ENCODE results near the gene PMFBP1. TPM values are rescaled to one million over a fixed set of nuclear protein-coding genes. Genes with fewer than 3 reads are reported as not detected.

The PMFBP1 gene
- total and polyA plus RNA-seq, 2 donors (not counting 1 experiment from before 2014, with no cell fraction given) = 1.2 to 9.5 TPM

DNA sequence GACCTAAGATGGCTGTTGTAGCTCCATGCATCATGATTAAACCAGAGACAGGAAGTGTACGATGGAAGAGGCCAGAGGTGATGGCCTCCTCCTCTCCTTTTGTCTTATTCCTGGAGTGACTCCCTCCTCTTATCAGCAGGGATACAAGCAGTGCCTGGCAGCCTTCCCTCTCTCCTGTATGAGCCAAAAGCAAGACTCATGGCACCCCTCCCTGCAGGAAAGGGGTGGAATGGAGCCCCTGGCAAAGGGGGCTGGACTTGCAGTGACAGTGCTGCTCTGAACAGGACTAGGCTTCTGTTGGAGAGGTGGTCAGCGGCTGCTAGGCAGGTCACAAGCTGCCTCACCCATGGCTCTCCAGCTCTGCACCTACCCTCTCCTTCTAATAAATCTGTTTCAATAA lies 87.0 kb downstream of the PMFBP1 start:
- WGBS (ENCODE audit: insufficient coverage) = 100% methylated on average over 2 of the region's 2 CpGs
- Mint-ChIP-seq H3K4me3 (no peak overlapping the region), H3K9me3 (ENCODE audit: insufficient read depth) (peaks cover 3% of the 10 kb centered on the region), H3K27me3 (no peaks in the 10 kb centered on the region), H3K4me1 (no peaks in the 10 kb centered on the region), H3K27ac (no peak overlapping the region)
- H3K36me3 ChIP-seq (replicated peaks in 1 of 2; ENCODE audit: control extremely low read depth in 1 of 2, control insufficient read depth in 1 of 2, extremely low read depth in 1 of 2, insufficient read depth in 2 of 2, low read length in 1 of 2) = peaks cover 16 to 48% of the 10 kb centered on the region in 2 experiments
- TF ChIP-seq, protein P1, sequence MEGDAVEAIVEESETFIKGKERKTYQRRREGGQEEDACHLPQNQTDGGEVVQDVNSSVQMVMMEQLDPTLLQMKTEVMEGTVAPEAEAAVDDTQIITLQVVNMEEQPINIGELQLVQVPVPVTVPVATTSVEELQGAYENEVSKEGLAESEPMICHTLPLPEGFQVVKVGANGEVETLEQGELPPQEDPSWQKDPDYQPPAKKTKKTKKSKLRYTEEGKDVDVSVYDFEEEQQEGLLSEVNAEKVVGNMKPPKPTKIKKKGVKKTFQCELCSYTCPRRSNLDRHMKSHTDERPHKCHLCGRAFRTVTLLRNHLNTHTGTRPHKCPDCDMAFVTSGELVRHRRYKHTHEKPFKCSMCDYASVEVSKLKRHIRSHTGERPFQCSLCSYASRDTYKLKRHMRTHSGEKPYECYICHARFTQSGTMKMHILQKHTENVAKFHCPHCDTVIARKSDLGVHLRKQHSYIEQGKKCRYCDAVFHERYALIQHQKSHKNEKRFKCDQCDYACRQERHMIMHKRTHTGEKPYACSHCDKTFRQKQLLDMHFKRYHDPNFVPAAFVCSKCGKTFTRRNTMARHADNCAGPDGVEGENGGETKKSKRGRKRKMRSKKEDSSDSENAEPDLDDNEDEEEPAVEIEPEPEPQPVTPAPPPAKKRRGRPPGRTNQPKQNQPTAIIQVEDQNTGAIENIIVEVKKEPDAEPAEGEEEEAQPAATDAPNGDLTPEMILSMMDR (IDR thresholded peaks at IDR 0.05) = no peak
- TF ChIP-seq EZH2 (IDR thresholded peaks at IDR 0.05; ENCODE audit: borderline replicate concordance, insufficient read depth, low read depth, low read length, poor library complexity, severe bottlenecking) = no peak
- H3K4me1 ChIP-seq (ENCODE audit: control insufficient read depth in 2 of 2, insufficient read depth in 2 of 2, low read length in 2 of 2) = no peaks in the 10 kb centered on the region
- intact Hi-C loops (cut with micrococcal nuclease) = no loop called here
- CTCF ChIA-PET = no interaction called here
- DNase-seq (no peak), ATAC-seq (ENCODE audit: low read depth) (no peak)
- H2AFZ ChIP-seq (ENCODE audit: insufficient read depth, low read depth, low read length, poor library complexity, severe bottlenecking) = no peak overlapping the region
- no peak overlapping the region for H3K4me3 ChIP-seq (ENCODE audit: control extremely low read depth in 1 of 5, extremely low read depth in 1 of 5, insufficient read depth in 1 of 5, low read depth in 2 of 5, low read length in 4 of 5)
- H3K9me3 ChIP-seq (ENCODE audit: control extremely low read depth in 1 of 3, control insufficient read depth in 2 of 3, insufficient read depth in 1 of 3, low read length in 2 of 3) = peaks cover 4 to 10% (median 9%) of the 10 kb centered on the region in 3 donors
- POLR2A ChIA-PET = no interaction called here
- no peaks in the 10 kb centered on the region for H3K79me2 ChIP-seq (ENCODE audit: control insufficient read depth, insufficient read depth, low read length)
- no peak overlapping the region for H3K4me2 ChIP-seq (replicated peaks; ENCODE audit: low read depth, low read length, poor library complexity, severe bottlenecking)
- no peaks in the 10 kb centered on the region for H4K20me1 ChIP-seq (ENCODE audit: control insufficient read depth, insufficient read depth, low read length, poor library complexity, severe bottlenecking)
- H3K9ac ChIP-seq (ENCODE audit: low read length) = no peak overlapping the region
- H3K27ac ChIP-seq (ENCODE audit: low read length in 2 of 2) = no peak overlapping the region
- no peaks in the 10 kb centered on the region for H3K27me3 ChIP-seq (replicated peaks in 1 of 4; ENCODE audit: control extremely low read depth in 1 of 4, control insufficient read depth in 3 of 4, insufficient read depth in 4 of 4, low read length in 3 of 4)

DNA sequence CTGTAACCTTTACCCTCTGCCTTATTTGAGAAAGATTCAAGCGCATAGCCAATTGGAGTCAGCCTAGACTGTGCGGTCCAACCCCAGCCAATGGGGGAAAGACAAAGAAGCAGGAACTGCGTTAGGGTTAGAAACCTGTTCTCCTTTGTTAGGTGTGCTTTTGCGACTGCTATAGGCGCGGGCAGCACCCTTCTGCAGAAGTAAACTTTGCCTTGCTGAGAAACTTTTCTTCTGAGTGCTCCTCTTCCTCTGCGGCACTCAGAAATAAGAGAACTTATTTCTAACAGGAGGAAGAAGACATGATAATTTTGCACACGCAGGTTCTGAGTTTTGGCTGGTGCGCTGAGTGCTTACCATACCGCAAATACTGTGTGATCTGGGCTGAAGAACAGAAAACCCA lies 87.5 kb downstream of the PMFBP1 start:
- 100% methylated on average over 3 of the region's 10 CpGs for whole genome bisulfite sequencing (ENCODE audit: insufficient coverage)
- H3K4me2 ChIP-seq (replicated peaks; ENCODE audit: low read depth, low read length, poor library complexity, severe bottlenecking) = no peak overlapping the region
- no peak overlapping the region for H3K27ac Mint-ChIP-seq
- DNase-seq = no peak
- H3K27ac ChIP-seq (ENCODE audit: low read length in 2 of 2) = no peak overlapping the region
- H4K20me1 ChIP-seq (ENCODE audit: control insufficient read depth, insufficient read depth, low read length, poor library complexity, severe bottlenecking) = no peaks in the 10 kb centered on the region
- POLR2A ChIA-PET = no interaction called here
- no peak overlapping the region for H2AFZ ChIP-seq (ENCODE audit: insufficient read depth, low read depth, low read length, poor library complexity, severe bottlenecking)
- no peak overlapping the region for H3K9ac ChIP-seq (ENCODE audit: low read length)
- H3K4me1 ChIP-seq (ENCODE audit: control insufficient read depth in 2 of 2, insufficient read depth in 2 of 2, low read length in 2 of 2) = no peaks in the 10 kb centered on the region
- CTCF ChIA-PET = no interaction called here
- no peaks in the 10 kb centered on the region for H3K4me1 Mint-ChIP-seq
- H3K4me3 Mint-ChIP-seq = no peak overlapping the region
- H3K27me3 Mint-ChIP-seq = no peaks in the 10 kb centered on the region
- peaks cover 4 to 10% (median 9%) of the 10 kb centered on the region in 3 donors for H3K9me3 ChIP-seq (ENCODE audit: control extremely low read depth in 1 of 3, control insufficient read depth in 2 of 3, insufficient read depth in 1 of 3, low read length in 2 of 3)
- no peaks in the 10 kb centered on the region for H3K27me3 ChIP-seq (replicated peaks in 1 of 4; ENCODE audit: control extremely low read depth in 1 of 4, control insufficient read depth in 3 of 4, insufficient read depth in 4 of 4, low read length in 3 of 4)
- peaks cover 16 to 42% of the 10 kb centered on the region in 2 experiments for H3K36me3 ChIP-seq (replicated peaks in 1 of 2; ENCODE audit: control extremely low read depth in 1 of 2, control insufficient read depth in 1 of 2, extremely low read depth in 1 of 2, insufficient read depth in 2 of 2, low read length in 1 of 2)
- no peak for ATAC-seq (ENCODE audit: low read depth)
- intact Hi-C loops (cut with micrococcal nuclease) = no loop called here
- TF ChIP-seq, protein P1 (IDR thresholded peaks at IDR 0.05) = no peak
- TF ChIP-seq EZH2 (IDR thresholded peaks at IDR 0.05; ENCODE audit: borderline replicate concordance, insufficient read depth, low read depth, low read length, poor library complexity, severe bottlenecking) = no peak
- peaks cover 3% of the 10 kb centered on the region for H3K9me3 Mint-ChIP-seq (ENCODE audit: insufficient read depth)
- H3K79me2 ChIP-seq (ENCODE audit: control insufficient read depth, insufficient read depth, low read length) = no peaks in the 10 kb centered on the region
- H3K4me3 ChIP-seq (ENCODE audit: control extremely low read depth in 1 of 5, extremely low read depth in 1 of 5, insufficient read depth in 1 of 5, low read depth in 2 of 5, low read length in 4 of 5) = no peak overlapping the region
